ENCODE results near the gene MTHFD1L.

DNA sequence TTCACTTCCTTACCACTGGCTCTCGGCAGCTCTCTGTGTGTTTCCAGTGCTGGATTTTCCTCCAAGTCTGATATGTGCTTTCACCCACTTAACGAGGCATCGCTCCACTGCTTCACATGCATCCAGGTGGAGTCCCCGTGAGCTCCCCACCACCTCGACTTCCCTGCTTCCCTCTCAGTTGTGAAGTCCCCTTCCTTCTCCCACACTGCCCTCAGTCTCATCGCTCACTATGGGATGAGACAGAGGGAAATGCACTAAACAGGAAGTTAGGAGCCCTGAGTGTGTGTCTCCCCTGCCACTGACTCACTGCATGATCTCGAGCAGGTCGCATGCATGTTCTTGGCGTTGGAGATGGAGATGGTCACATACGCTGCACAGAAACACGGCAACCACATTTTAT lies 84.0 kb downstream of the MTHFD1L start:
- TF ChIP-seq, protein P1, sequence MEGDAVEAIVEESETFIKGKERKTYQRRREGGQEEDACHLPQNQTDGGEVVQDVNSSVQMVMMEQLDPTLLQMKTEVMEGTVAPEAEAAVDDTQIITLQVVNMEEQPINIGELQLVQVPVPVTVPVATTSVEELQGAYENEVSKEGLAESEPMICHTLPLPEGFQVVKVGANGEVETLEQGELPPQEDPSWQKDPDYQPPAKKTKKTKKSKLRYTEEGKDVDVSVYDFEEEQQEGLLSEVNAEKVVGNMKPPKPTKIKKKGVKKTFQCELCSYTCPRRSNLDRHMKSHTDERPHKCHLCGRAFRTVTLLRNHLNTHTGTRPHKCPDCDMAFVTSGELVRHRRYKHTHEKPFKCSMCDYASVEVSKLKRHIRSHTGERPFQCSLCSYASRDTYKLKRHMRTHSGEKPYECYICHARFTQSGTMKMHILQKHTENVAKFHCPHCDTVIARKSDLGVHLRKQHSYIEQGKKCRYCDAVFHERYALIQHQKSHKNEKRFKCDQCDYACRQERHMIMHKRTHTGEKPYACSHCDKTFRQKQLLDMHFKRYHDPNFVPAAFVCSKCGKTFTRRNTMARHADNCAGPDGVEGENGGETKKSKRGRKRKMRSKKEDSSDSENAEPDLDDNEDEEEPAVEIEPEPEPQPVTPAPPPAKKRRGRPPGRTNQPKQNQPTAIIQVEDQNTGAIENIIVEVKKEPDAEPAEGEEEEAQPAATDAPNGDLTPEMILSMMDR (conservative IDR thresholded peaks at IDR 0.05 in 1 of 2, IDR thresholded peaks at IDR 0.05 in 1 of 2; ENCODE audit: extremely low read depth in 1 of 2, insufficient read depth in 1 of 2, low read depth in 1 of 2, low read length in 2 of 2) = no peak
- TF ChIP-seq EZH2 (IDR thresholded peaks at IDR 0.05; ENCODE audit: borderline replicate concordance, low read length) = no peak

All from mammary epithelial cell (primary cell).